H1 (cell line): ENCODE measurements around the gene USH2A. TPM values are rescaled to one million over a fixed set of nuclear protein-coding genes. Genes with fewer than 3 reads are reported as not detected.
A peak's percentile ranks its signal among the peaks of the same experiment; 100 is the strongest.

Experiments used
- CTCF ChIA-PET: fragments of 300-600 bp; sonication (Branson Sonifier 250); formaldehyde crosslinking; loops from one replicate; lab custom pipeline; 2021; ENCODE audit not compliant: partially characterized antibody; lab: Charles Lee
- POLR2A ChIA-PET: fragments of 300-600 bp; sonication (Branson Sonifier 250); formaldehyde crosslinking; loops from one replicate; lab custom pipeline; 2021; ENCODE audit warnings: inconsistent platforms; ENCODE audit not compliant: partially characterized antibody; lab: Charles Lee
- DNase-seq, 2 experiments: peaks; one replicate each; pipeline versions ENCODE4 v3.0.0 to v3.0.0-alpha.2; 2010 to 2022; ENCODE audit warnings: low spot score in 2 of 2, low read depth in 1 of 2, mixed read lengths in 1 of 2
- FAIRE-seq: peaks from 2 replicates; lab custom pipeline; 2011; peaks lifted over from hg19 to GRCh38; lab: Jason Lieb, UNC
- H2AFZ ChIP-seq: 2 replicates; pipeline ENCODE4 v1.8.1; 2012; ENCODE audit warnings: low read length, inconsistent platforms
- H2AK5ac ChIP-seq: 2 replicates; pipeline ENCODE4 v1.6.1; 2013; ENCODE audit warnings: low read depth, low read length
- H2BK120ac ChIP-seq: replicated peaks from 2 replicates; pipeline ENCODE3; 2013; ENCODE audit warnings: low read depth, low read length, inconsistent platforms
- H2BK12ac ChIP-seq: 2 replicates; pipeline ENCODE4 v1.6.1; 2013; ENCODE audit warnings: low read depth, low read length
- H2BK15ac ChIP-seq: 2 replicates; pipeline ENCODE4 v1.6.1; 2013; ENCODE audit warnings: low read length
- H2BK20ac ChIP-seq: 2 replicates; pipeline ENCODE4 v1.6.1; 2013; ENCODE audit warnings: low read length
- H2BK5ac ChIP-seq: 2 replicates; pipeline ENCODE4 v1.6.1; 2013; ENCODE audit warnings: low read depth, low read length
- H3K14ac ChIP-seq: 2 replicates; pipeline ENCODE4 v1.6.1; 2013; ENCODE audit warnings: inconsistent platforms; ENCODE audit not compliant: insufficient read length
- H3K18ac ChIP-seq: 2 replicates; pipeline ENCODE4 v1.6.1; 2013; ENCODE audit warnings: low read length; ENCODE audit errors: extremely low read depth
- H3K23ac ChIP-seq: 2 replicates; pipeline ENCODE4 v1.6.1; 2013; ENCODE audit warnings: inconsistent platforms; ENCODE audit not compliant: insufficient read length
- H3K23me2 ChIP-seq: 2 replicates; pipeline ENCODE4 v1.6.1; 2013; ENCODE audit warnings: low read depth, low read length
- H3K27ac ChIP-seq: 2 replicates; pipeline ENCODE4 v1.6.1; 2011; ENCODE audit warnings: low read depth, low read length, inconsistent platforms
- H3K27me3 ChIP-seq, 4 experiments: replicated peaks in 1 of 4; 1 replicate in 1 of 4; 2 replicates in 3 of 4; pipeline versions ENCODE4 v1.6.1 to v1.8.1; 2011 to 2013; ENCODE audit warnings: low read length in 3 of 4, mild to moderate bottlenecking in 3 of 4, inconsistent platforms in 2 of 4, mixed read lengths in 2 of 4, moderate library complexity in 1 of 4; ENCODE audit not compliant: control insufficient read depth in 3 of 4, insufficient read depth in 3 of 4; ENCODE audit errors: extremely low read depth in 1 of 4
- H3K36me3 ChIP-seq, 4 experiments: 2 replicates each; pipeline versions ENCODE4 v1.6.1 to v1.8.1; 2011 to 2013; ENCODE audit warnings: mild to moderate bottlenecking in 4 of 4, low read length in 3 of 4, moderate library complexity in 2 of 4, control low read depth in 1 of 4, inconsistent platforms in 1 of 4; ENCODE audit not compliant: insufficient read depth in 4 of 4, control insufficient read depth in 2 of 4
- H3K4ac ChIP-seq: replicated peaks from 2 replicates; pipeline ENCODE3; 2013; ENCODE audit warnings: low read length, low read depth, mixed read lengths, inconsistent platforms; ENCODE audit not compliant: insufficient read length
- H3K4me1 ChIP-seq, 4 experiments: replicated peaks in 1 of 4; 1 replicate in 1 of 4; 2 replicates in 3 of 4; pipeline versions ENCODE4 v1.6.1 to v1.8.1; 2011 to 2013; ENCODE audit warnings: low read length in 3 of 4, inconsistent platforms in 2 of 4, mixed read lengths in 1 of 4; ENCODE audit not compliant: insufficient read depth in 4 of 4, control insufficient read depth in 3 of 4
- H3K4me2 ChIP-seq, 2 experiments: 2 replicates each; pipeline versions ENCODE4 v1.6.1 to v1.8.1; 2011 to 2013; ENCODE audit warnings: low read depth in 2 of 2, low read length in 2 of 2, control low read depth in 1 of 2, inconsistent platforms in 1 of 2, mild to moderate bottlenecking in 1 of 2; ENCODE audit not compliant: insufficient read depth in 1 of 2
- H3K4me3 ChIP-seq, 4 experiments: fragments of 200-600, 300-600 bp in 1 of 4; sonication (generic), shearing (Covaris generic), sonication (Bioruptor Twin) in 1 of 4; 2 replicates each; pipeline versions ENCODE4 v1.5.1 to v1.8.1; 2011 to 2016; ENCODE audit warnings: low read length in 4 of 4, low read depth in 3 of 4, control low read depth in 2 of 4, inconsistent platforms in 2 of 4, mild to moderate bottlenecking in 2 of 4, mixed read lengths in 1 of 4, moderate library complexity in 1 of 4; ENCODE audit not compliant: insufficient read depth in 2 of 4; ENCODE audit errors: extremely low read depth in 1 of 4
- H3K56ac ChIP-seq: replicated peaks from 2 replicates; pipeline ENCODE3; 2013; ENCODE audit warnings: low read depth, mild to moderate bottlenecking, mixed read lengths, low read length, inconsistent platforms; ENCODE audit not compliant: insufficient read length
- H3K79me1 ChIP-seq: 2 replicates; pipeline ENCODE4 v1.6.1; 2013; ENCODE audit warnings: low read depth, low read length, control low read depth
- H3K79me2 ChIP-seq, 2 experiments: 2 replicates each; pipeline versions ENCODE4 v1.6.1 to v1.8.1; 2012 to 2013; ENCODE audit warnings: low read length in 2 of 2, mild to moderate bottlenecking in 2 of 2, inconsistent platforms in 1 of 2; ENCODE audit not compliant: insufficient read depth in 2 of 2, control insufficient read depth in 1 of 2
- H3K9ac ChIP-seq, 4 experiments: replicated peaks in 1 of 4; 1 replicate in 1 of 4; 2 replicates in 3 of 4; pipeline versions ENCODE4 v1.6.1 to v1.8.1; 2011 to 2013; ENCODE audit warnings: low read depth in 3 of 4, low read length in 3 of 4, control low read depth in 2 of 4, mild to moderate bottlenecking in 2 of 4, moderate library complexity in 2 of 4, inconsistent platforms in 1 of 4; ENCODE audit errors: extremely low read depth in 1 of 4
- H3K9me3 ChIP-seq, 2 experiments: 2 replicates each; pipeline versions ENCODE4 v1.6.1 to v1.8.1; 2012 to 2013; ENCODE audit warnings: mild to moderate bottlenecking in 2 of 2, moderate library complexity in 2 of 2, control low read depth in 1 of 2, inconsistent platforms in 1 of 2, low read depth in 1 of 2, low read length in 1 of 2, mixed read lengths in 1 of 2; ENCODE audit not compliant: insufficient read depth in 2 of 2
- H4K20me1 ChIP-seq, 2 experiments: replicated peaks in 1 of 2; 2 replicates each; pipeline versions ENCODE3 to v1.8.1; 2011 to 2013; ENCODE audit warnings: inconsistent platforms in 2 of 2, low read length in 2 of 2, mild to moderate bottlenecking in 1 of 2; ENCODE audit not compliant: insufficient read depth in 2 of 2, control insufficient read depth in 1 of 2
- H4K5ac ChIP-seq: 2 replicates; pipeline ENCODE4 v1.6.1; 2013; ENCODE audit warnings: low read length, low read depth, mixed read lengths, inconsistent platforms; ENCODE audit not compliant: insufficient read length
- H4K8ac ChIP-seq: 2 replicates; pipeline ENCODE4 v1.8.0; 2013; ENCODE audit warnings: mild to moderate bottlenecking, moderate library complexity, low read length, inconsistent platforms; ENCODE audit not compliant: insufficient read depth; ENCODE audit errors: extremely low read depth
- H4K91ac ChIP-seq: replicated peaks from 2 replicates; pipeline ENCODE3; 2013; ENCODE audit warnings: low read length, mixed read lengths, inconsistent platforms; ENCODE audit not compliant: insufficient read length
- BRCA1 ChIP-seq: IDR thresholded peaks from 2 replicates; pipeline ENCODE4 v1.6.1; 2012; ENCODE audit warnings: low read depth, low read length, improper control_type of control experiment
- EZH2 ChIP-seq: fragments of 200-600 bp; sonication (generic); IDR thresholded peaks from 2 replicates; pipeline ENCODE4 v1.7.1; 2012; ENCODE audit warnings: low read depth, mild to moderate bottlenecking, moderate library complexity, low read length, inconsistent platforms; ENCODE audit not compliant: severe bottlenecking
- HDAC6 ChIP-seq: IDR thresholded peaks from one replicate; pipeline ENCODE4 v1.7.1; 2012; ENCODE audit warnings: low read depth, mild to moderate bottlenecking, inconsistent platforms, low read length, moderate library complexity
- JUND ChIP-seq: IDR thresholded peaks from 2 replicates; pipeline ENCODE4 v1.6.1; 2011; ENCODE audit warnings: mild to moderate bottlenecking, improper control_type of control experiment, low read length
- MAFK ChIP-seq: IDR thresholded peaks from 2 replicates; pipeline ENCODE4 v1.6.1; 2012; ENCODE audit warnings: low read depth, mild to moderate bottlenecking, improper control_type of control experiment, low read length
- NANOG ChIP-seq: IDR thresholded peaks from 2 replicates; pipeline ENCODE4 v1.6.1; 2011; ENCODE audit warnings: low read length, low read depth, mild to moderate bottlenecking, inconsistent platforms; ENCODE audit not compliant: insufficient read depth, poor library complexity, severe bottlenecking
- POLR2AphosphoS5 ChIP-seq: IDR thresholded peaks from 2 replicates; pipeline ENCODE4 v1.6.1; 2011; ENCODE audit warnings: low read depth, low read length
- TAF7 ChIP-seq: optimal IDR thresholded peaks from 2 replicates; pipeline ENCODE3; 2011; ENCODE audit warnings: low read depth, mild to moderate bottlenecking, inconsistent platforms, low read length, moderate library complexity, borderline replicate concordance
- WGBS, 2 experiments: shearing (Covaris generic) in 1 of 2; methylation state at CpG; one replicate each; pipeline versions ENCODE4 v1.1.6 to v1.1.7; 2013 to 2015; ENCODE audit warnings: low lambda C conversion rate in 2 of 2, mixed read lengths in 2 of 2, inconsistent platforms in 1 of 2, low coverage in 1 of 2, missing lambda C conversion rate in 1 of 2; ENCODE audit not compliant: insufficient replicate concordance in 2 of 2, insufficient coverage in 1 of 2, insufficient read length in 1 of 2; ENCODE audit errors: extremely low coverage in 1 of 2, missing lambda C conversion rate in 1 of 2; 5-methylcytosine and 5-hydroxymethylcytosine counted together
- polyA plus RNA-seq, 7 experiments: library from polyadenylated mRNA; depleted of rRNA in 3 of 7; stranded (reverse) in 5 of 7; unstranded in 2 of 7; fragments of >200 nt in 5 of 7; fragments of 200-250 nt in 2 of 7; gene quantifications; 1 replicate in 5 of 7; 2 replicates in 1 of 7; 4 replicates in 1 of 7; pipeline versions ENCODE4 v1.2.1 to v1.2.3, GENCODE V29; 2011 to 2013; ENCODE audit warnings: missing spikeins in 2 of 7, mixed read lengths in 2 of 7
- total RNA-seq: library from RNA; stranded (reverse); fragmentation: NEBNext Ultra II Directional; extraction: Animal tissue kit (Norgen Biotek cat#: 25700); gene quantifications from 2 replicates; pipeline ENCODE4 v1.2.1, GENCODE V29; 2021
- TF ChIP-seq, protein P1 (sequence below): IDR thresholded peaks from 2 replicates; pipeline ENCODE4 v1.6.1; 2012; ENCODE audit warnings: inconsistent platforms

USH2A gene
- total and polyA plus RNA-seq, 2 of the 8 experiments (the other 6 are each of a cell fraction or from before 2014, with no cell fraction given): 0.02 to 0.17 TPM

- ChIA-PET POLR2A (no interaction called here), CTCF (no interaction called here)
- 92% methylated on average over 5 of the region's 5 CpGs; no CpG with 5 or more reads in 1 of the 2 experiments for WGBS, 2 experiments
- Histone ChIP-seq H3K36me3 (no peaks in the 10 kb centered on the region), H2BK120ac (no peak overlapping the region), H3K4me2 (no peak overlapping the region), H3K9me3 (no peaks in the 10 kb centered on the region), H4K20me1 (no peaks in the 10 kb centered on the region), H3K4ac (no peak overlapping the region), H3K79me1 (no peaks in the 10 kb centered on the region), H4K5ac (no peak overlapping the region), H3K23ac (no peak overlapping the region), H3K23me2 (no peaks in the 10 kb centered on the region), H3K4me3 (no peak overlapping the region), H2BK15ac (no peak overlapping the region), H2BK12ac (no peak overlapping the region), H2AFZ (peak overlapping the region; percentile 88; the same call in 1 of the 2 replicates), H2BK20ac (no peak overlapping the region), H3K27ac (no peak overlapping the region), H3K56ac (no peak overlapping the region), H2BK5ac (no peak overlapping the region), H4K8ac (no peak overlapping the region), H3K4me1 (no peaks in the 10 kb centered on the region), H3K79me2 (no peaks in the 10 kb centered on the region), H4K91ac (no peak overlapping the region), H2AK5ac (no peak overlapping the region), H3K27me3 (no peaks in the 10 kb centered on the region), H3K18ac (no peak overlapping the region), H3K14ac (no peak overlapping the region), H3K9ac (no peak overlapping the region)
- TF ChIP-seq TAF7: no peak
- no peak for TF ChIP-seq BRCA1
- TF ChIP-seq POLR2AphosphoS5: no peak
- no peak for TF ChIP-seq NANOG
- TF ChIP-seq HDAC6: no peak
- no peak for TF ChIP-seq JUND
- TF ChIP-seq EZH2: no peak
- TF ChIP-seq, protein P1, sequence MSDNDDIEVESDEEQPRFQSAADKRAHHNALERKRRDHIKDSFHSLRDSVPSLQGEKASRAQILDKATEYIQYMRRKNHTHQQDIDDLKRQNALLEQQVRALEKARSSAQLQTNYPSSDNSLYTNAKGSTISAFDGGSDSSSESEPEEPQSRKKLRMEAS: no peak
- TF ChIP-seq MAFK: no peak
- DNase-seq (no peak), FAIRE-seq (no peak)
Observed at GRCh38 chr1:216425577-216425976, 2.3 kb upstream of the USH2A start.
